NCI-H1436 (cell line): ENCODE measurements around the gene CDV3.
A peak's percentile ranks its signal among the peaks of the same experiment; 100 is the strongest.
"Not testable (repeated sequence)": the region's sequence is repeated elsewhere in the genome, so short reads cannot be mapped to it uniquely, and the experiment has no call there.

Experiments used
- DNase-seq: peaks from one replicate; lab custom pipeline; 2025; lab: John Stamatoyannopoulos, UW

Gene CDV3

GRCh38 chr3:133573629-133574194, at the start of gene CDV3:
Gene CDV3 (plus strand): TSS chr3:133573686. CDS start chr3:133574045, 359 bp downstream.
- DNase-seq: no peak

- DNase-seq: not testable (repeated sequence)
Measured at GRCh38 chr3:133523758-133524157, 49.7 kb upstream of the CDV3 start.

GRCh38 chr3:133525435-133525834, 48.1 kb upstream of the CDV3 start:
- no peak for DNase-seq

GRCh38 chr3:133527081-133527715, 46.3 kb upstream of the CDV3 start:
- DNase-seq: no peak

- DNase-seq: no peak
Measured at GRCh38 chr3:133529809-133530208, 43.7 kb upstream of the CDV3 start.

GRCh38 chr3:133531981-133532380, 41.5 kb upstream of the CDV3 start:
- DNase-seq: no peak

GRCh38 chr3:133532951-133533350, 40.5 kb upstream of the CDV3 start:
- no peak for DNase-seq

GRCh38 chr3:133535971-133536881, 37.3 kb upstream of the CDV3 start:
- DNase-seq: no peak

GRCh38 chr3:133537131-133537530, 36.4 kb upstream of the CDV3 start:
- not testable (repeated sequence) for DNase-seq

GRCh38 chr3:133538154-133538553, 35.3 kb upstream of the CDV3 start:
- DNase-seq: no peak

GRCh38 chr3:133540896-133541674, 32.4 kb upstream of the CDV3 start:
- no peak for DNase-seq

- no peak for DNase-seq
Measured at GRCh38 chr3:133542871-133543270, 30.6 kb upstream of the CDV3 start.

GRCh38 chr3:133544983-133545382, 28.5 kb upstream of the CDV3 start:
- DNase-seq: not testable (repeated sequence)

GRCh38 chr3:133547432-133548041, 25.9 kb upstream of the CDV3 start:
- DNase-seq: peak; percentile 49

- no peak for DNase-seq
Measured at GRCh38 chr3:133548090-133548489, 25.4 kb upstream of the CDV3 start.

GRCh38 chr3:133549565-133549964, 23.9 kb upstream of the CDV3 start:
- DNase-seq: no peak

GRCh38 chr3:133551589-133551988, 21.9 kb upstream of the CDV3 start:
- not testable (repeated sequence) for DNase-seq

GRCh38 chr3:133561679-133562078, 11.8 kb upstream of the CDV3 start:
- DNase-seq: no peak

- DNase-seq: no peak
Measured at GRCh38 chr3:133562376-133562775, 11.1 kb upstream of the CDV3 start.

GRCh38 chr3:133563186-133563591, 10.3 kb upstream of the CDV3 start:
- no peak for DNase-seq

GRCh38 chr3:133563816-133564215, 9.7 kb upstream of the CDV3 start:
- no peak for DNase-seq
